Activated CD4-positive, CD25-positive, alpha-beta regulatory T cell treated with anti-CD3 and anti-CD28 coated beads, Interleukin-2, amount 50 U/mL, for 16 hours (primary cell): ENCODE measurements around the gene KRT74.

ENCODE experiments used
- DNase-seq: peaks from one replicate; pipeline ENCODE4 v3.0.0-alpha.2; 2020; ENCODE audit warnings: low read depth, low spot score

KRT74 gene

DNA sequence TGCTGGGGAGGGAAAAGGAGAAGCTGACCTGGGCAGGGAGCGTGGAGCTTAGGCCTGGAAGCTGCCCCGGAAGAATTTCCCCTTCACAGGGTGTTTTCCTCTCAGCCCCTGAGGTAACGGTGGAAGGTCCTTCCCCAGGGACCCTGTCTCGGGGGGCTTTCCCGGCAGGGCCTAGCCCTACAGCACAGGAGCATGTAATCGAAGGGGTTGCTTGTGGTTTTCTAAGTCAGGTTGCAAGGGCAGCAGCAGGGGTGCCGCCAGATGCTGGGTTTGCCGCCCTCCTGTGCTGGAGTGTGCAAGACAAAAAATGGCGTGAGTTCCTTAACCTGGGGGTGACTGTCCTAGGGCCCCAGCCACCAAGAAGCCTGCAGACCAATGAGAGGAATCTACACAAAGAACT lies 1.6 kb upstream of the KRT74 start:
- no peak for DNase-seq

DNA sequence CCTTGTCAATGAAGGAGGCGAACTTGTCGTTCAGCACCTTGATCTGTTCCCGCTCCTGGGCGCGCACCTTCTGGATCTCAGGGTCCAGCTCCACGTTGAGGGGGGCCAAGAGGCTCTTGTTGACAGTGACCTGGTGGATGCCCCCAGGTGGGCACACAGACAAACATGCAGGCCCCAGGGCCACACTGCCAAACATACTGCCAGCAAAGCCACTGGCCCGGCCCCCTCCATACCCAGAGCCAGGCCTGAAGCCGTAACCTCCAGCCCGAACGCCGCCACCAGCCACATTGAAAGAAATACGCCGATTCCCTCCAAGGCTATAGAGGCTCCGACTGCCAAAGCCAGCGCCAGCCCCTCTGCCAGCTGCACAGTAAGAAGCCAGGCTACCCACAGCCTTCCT lies 337 bp downstream of the KRT74 start:
- no peak for DNase-seq

DNA sequence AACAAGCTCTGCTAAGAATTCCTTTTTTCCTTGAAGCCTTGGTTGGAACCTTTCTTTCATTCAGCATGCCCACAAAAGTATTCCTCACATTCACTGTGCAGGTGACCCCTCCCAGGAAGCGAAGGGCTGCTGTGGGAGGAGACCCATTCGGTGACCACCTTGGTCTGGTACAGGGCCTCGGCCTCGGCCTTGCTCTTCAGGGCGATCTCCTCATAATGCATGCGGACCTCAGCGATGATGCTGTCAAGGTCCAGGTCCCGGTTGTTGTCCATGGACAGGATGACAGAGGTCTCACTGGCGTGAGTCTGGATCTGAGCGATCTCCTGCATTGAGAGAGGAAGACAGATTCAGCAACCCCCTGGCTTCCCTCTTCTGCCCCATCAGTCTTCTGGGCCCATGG lies 3.1 kb downstream of the KRT74 start:
- no peak for DNase-seq

DNA sequence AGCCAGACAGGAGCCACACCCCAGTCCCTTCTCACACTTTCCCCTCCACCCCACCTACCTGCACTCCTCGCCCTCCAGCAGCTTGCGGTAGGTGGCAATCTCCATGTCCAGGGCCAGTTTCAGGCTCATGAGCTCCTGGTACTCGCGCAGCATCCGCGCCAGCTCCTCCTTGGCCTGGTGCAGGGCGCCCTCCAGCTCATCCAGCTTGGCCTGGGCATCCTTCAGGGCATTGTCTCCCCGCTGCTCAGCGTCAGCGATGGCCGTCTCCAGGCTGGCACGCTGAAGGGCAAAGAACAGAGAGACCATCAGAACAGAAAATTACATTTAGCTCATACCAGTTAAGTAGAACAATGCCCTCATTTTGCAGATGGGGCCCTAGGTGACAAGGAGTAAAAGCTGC lies 5.5 kb downstream of the KRT74 start:
- DNase-seq, result no peak

DNA sequence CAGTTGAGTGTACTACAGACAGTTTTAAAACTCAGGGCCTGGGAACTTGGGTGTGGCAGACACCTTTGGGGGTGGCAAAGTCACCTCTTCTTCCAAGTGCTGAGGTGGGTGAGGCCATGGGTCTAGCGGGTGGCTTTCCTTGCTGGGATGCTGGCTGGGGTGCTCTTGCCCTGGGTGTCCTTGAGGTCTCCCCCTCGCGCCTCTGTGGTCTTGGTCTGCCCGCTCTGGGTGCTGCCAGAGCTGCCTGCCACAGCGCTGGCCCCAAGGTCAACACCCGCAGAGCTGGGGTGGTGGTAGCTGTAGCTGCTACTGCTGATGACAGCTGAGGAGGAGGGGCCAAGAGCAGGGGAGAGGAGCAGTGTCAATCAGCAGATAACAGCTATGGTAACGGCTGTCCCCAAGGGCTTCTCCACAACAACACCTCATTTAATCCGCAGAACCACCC lies 6.8 kb downstream of the KRT74 start:
- no peak for DNase-seq

DNA sequence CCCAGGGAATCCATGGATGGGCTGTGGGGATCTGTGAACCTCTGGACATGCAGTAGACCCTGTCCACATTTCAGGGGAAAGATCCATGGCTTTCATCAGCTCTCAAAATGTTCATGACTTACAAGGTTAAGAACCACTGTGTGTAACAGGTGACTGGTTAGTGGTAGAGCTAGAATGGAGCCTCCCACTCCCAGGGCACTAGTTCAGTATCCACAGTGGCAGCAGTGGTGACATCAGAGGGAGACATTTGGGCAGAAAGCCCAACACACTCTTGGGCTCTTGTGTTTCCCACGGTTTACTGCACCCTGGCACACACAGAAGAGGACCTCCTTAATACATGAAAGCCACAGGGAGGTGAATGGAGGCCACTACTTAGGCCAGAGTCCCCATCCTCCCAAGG lies 9.1 kb downstream of the KRT74 start:
- no peak for DNase-seq

DNA sequence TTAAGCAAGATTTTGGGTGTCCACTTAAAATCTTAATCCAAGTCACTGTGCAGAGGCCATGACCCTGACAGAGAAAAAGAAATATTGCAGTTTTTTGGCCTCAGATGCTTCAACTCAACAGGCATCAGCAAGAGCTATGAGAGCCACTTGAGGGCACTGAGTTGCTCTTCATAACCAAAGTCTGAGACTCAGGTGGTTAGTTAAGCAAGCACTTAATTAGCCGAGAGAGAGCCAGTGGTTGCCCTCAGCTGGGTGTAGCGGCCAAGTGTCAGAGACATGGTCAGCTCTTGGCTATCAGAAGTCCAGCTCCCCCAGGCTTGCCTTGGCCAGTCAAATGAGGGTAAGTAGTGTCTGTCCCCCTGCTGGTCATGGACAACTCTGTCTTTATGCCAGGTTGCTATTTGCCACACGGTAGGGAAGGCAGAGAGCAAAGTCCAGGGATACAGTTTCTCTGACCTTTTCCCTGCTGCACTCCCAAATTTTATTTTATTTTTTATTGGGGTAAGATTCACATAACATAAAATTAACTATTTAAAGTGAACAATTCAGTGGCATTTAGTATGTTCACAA lies 11.7 kb downstream of the KRT74 start:
- DNase-seq, result no peak

DNA sequence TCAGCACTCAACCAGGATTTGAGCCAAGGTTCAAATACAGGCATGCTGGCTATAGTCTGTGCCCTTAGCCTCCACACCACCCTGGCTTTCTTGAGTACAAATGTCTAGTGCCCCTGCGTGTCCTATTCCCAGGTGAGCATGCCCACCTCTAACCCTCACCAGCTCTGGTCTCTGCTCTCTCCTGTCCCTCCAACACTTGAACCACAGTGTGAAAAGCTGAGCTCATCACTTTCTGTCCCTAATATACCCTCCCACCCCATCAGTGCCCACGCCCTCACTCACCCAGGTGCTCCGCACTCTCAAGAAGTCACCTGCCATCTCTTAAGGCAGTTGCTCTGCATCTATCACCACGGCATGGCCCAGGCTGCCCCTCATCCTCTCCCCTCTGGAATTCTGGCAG lies 13.7 kb downstream of the KRT74 start:
- DNase-seq, result no peak

DNA sequence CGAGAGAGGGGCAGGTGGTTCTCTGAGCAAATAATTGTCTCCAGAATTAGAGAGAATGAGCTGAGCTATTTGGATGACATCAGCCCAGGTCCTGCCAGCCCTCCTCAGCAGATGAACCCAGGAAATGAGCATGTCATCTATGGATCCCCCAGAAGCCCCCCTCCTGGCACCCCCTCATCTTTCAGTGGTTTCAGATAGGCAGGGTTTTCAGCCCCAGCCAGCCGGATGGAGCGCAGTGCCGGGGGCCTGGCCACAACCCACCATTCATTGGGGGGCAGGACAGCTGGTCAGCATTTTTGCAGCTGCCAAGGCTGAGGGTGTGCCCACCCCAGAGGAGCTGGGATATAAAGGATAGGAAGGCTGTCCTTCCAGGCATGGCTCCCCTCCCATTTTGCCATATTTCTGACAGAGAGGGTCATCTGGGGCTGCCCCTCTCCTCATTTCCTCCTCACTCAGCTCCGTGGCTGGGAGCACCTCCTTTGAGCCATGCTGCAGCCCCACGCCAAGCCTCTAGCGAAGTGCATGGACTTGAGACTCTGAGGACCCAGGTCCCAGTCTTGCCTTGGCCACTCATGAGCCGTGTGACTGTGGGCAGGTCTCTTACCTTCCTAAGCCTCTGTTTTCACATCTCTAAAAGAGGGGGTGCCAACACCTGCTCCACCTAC lies 14.7 kb downstream of the KRT74 start:
- no peak for DNase-seq

DNA sequence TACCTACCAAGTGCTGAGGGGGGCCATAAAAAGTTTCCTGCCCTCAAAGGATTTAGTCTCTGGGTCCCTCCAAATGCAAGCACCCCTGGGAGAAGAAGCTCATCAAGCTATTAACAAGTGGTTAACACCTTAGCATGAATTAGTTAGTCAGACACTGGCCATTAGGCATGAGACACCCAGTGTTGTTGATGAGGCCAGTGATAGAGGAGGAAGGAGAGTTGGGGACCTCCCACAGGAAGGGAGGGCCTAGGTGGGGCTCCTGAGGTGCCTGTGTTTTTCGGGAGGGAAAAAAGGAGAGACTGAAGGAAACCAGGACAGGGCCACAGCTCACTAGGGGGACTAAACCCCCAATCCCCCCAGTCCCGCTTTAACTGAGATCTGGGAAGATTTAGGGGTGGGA lies 16.2 kb downstream of the KRT74 start:
- no peak for DNase-seq

DNA sequence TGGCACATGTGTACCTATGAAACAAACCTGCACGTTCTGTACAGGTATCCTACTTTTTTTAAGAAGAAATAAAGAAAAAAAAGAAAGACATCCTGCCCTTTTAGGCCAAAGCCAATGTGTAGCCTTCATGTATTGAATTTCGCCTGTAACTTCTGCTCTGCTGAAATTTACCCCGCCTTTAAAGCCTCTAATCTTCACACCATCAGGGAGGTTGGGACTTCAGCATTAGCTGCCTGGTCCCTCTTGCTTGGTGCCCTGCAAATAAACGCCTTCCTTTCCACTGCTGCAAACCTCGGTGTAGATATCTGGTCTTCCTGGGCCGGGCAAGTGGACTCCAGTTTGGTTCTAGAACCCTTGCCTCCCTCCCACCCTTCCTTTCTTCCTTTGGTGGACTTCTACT lies 18.1 kb downstream of the KRT74 start:
- no peak for DNase-seq

DNA sequence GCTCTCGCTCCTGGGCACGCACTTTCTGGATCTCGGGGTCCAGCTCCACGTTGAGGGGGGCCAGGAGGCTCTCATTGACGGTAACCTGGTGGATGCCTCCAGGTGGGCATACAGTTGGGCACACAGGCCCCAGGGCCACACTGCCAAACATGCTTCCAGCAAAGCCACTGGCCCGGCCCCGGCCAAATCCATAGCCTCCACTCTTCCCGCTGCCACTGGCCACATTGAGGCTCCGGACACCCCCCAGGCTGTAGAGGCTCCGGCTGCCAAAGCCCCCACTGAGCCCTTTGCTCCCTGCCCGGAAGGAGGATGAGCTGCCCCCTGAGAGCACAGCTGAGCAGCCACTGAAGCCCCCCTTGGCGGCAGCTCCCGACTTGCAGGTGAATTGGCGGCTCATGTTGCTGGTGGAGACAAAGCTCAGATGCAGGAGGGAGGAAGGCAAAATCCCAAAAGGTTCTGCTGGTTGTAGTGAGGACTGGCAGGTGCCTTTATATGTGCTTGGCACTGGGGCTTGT lies 20.9 kb downstream of the KRT74 start, which contains the start of gene KRT71:
Gene KRT71, minus strand, starts transcription at position 465 of the 515 bp plus-strand sequence. Its CDS starts 68 bp downstream, at position 397.
- DNase-seq, result no peak

DNA sequence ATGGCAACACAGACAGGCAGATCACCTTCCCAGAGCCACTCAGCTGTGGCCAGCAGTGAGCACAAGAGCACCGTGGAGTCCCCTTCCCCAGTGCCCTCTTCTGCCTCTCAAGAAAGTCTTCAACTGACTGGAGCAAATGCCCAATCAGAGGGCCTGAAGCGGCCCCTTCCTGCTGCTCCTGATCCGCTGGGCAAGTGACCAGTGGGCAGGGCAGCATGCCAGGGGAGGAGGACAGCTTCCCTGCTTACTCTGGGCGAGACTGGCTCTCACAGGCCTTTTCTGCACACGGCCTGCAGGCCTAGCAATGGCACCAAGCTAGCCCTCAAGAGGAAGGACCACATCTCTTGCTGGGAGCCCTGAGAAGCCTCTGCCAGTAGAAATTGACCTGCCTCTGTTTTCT lies 21.6 kb downstream of the KRT74 start:
- DNase-seq, result no peak

DNA sequence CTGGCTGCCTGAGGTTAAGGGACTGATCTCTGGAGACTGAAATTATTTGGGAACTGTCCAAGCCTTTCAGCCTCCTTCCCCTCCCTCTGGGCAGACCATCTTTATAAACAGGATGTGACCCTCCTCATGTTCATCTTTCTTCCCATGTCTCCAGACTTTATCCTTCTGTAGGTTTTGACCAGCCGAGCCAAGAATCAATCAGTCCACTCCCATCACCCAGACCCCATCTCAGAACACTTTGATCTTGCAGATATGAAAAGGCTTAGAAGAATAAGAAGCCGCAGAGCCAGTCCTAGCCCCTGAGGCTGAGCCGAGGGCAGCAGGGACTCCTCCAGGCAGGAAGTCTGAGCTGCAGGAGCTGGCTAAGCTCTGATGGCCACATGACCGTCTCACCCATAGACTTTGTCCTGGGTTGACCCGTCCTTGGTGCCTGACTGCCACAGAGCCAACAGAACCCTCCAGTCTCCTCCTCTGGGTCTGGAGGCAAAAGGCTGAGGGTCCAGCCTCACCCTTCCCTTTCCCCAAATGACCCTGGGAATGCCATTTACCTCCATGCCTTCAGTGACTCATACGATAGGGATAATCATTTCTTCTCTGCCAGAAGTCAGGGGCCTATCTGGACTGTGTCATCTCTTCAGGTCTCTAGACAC lies 22.3 kb downstream of the KRT74 start:
- DNase-seq, result no peak

DNA sequence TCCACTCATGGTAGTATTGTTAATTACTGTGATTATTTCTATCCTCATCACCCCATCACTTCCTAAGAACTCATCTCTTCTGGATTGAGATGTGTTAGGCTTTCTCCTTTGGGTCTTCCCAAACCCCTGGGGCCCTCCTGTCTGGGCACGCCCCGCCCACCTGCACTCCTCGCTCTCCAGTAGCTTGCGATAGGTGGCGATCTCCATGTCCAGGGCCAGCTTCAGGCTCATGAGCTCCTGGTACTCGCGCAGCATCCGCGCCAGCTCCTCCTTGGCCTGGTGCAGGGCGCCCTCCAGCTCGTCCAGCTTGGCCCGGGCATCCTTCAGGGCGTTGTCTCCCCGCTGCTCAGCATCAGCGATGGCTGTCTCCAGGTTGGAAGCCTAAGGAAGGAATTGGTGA lies 27.5 kb downstream of the KRT74 start:
- DNase-seq, result no peak

DNA sequence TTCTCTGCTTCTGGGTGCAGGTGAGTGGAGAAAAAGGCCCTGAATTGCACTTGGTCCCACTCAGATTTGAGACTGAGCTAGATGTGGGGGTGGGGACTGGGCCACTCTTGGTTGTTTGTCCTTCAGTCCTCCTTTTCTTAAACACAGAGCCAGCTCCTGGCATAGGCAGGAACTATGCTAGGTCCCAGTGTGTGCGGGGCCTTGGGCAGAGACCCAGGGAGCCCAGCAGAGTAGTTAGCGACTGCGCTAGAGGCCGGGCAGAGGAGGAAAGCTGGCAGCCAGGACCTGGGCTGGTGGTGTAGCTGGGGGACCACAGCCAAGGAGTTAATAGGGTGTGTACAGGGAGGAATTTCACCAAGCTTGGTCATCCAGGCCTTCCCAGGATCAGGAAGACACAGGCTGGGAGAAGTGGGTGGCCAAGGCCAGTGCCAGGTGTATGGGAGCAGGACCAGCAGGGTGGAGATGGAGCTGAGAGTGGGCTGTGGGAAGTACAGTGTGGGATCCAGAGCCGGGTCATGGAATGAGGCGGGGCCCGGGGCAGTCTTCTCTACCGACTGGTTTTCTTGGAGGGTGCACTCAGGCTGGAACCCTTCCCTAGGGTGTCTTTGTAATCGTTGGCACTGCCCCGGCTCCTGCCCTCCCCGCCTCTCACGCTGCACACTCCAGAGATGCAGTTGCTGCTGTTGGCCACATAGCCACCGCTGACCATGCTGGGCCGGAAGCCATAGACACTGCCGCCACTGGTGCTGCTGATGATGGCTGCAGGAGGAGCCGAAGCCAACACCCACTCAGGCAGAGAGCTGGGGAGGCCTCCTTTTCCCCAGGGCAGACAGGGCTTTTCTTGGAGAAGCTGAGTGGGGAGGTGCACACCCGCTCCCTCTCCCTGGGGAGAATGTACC lies 29.4 kb downstream of the KRT74 start:
- DNase-seq, result no peak

DNA sequence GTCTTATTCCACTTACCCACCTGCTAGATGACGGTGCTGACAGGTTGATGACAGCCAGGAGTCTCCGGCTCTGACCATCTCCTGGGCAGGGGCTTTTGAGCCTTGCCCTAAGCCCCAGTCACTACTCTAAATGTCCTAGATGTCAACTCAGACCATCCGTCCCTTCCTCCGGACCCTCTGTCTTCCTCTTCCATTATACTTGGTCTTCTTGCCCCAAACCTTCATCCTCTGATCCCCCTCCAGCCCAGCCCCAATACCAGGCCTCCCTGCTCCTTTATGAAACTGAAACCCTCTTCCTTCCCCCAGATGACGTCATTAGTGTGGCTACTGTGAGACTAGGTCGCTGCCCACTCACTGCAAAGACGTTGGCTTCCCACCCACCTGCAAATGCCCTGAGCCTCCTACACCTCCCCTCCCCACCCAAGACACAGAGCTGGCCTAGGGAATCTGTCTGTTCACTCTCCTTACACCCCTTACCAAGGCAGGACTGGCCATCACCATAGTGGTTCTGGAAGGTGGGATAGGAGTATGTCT lies 30.8 kb downstream of the KRT74 start:
- DNase-seq, result no peak

DNA sequence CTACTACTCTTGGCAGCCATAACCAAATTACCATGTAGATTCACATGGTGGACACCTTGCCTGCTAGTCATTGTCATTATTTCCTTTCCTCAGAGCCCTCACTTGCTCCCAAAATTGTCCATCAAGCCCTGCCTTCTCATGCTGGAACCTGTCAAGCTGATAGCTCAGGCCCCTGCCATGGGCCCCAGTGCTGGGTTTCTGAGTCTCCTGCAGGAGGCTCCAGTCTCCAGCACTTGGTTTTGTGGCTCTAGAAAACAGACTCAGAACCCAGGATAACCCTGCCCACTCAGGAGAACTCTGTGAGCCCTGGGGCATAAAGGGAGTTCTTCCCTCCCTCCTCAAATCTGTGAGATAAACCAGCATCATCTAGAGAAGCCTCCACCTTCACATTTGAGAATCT lies 31.5 kb downstream of the KRT74 start:
- DNase-seq, result no peak

DNA sequence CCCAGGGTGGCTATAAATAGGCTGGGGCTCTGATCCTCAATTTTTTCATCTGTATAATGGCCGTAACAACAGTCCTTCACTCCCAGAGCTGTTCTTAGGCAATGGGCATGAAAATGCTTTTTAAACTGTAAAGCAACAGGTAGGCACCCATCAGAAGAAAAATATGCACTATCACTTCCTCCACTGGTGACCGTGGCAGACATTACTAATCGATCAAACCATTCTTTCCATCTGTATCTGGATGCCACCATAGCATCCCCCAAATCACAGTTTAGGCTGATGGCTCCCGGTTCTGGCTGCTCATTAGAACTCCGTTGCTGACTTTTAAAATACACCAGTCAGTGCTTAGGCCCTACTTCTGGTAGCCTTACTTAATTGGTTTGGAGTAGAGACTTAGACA lies 31.9 kb downstream of the KRT74 start:
- DNase-seq, result no peak

DNA sequence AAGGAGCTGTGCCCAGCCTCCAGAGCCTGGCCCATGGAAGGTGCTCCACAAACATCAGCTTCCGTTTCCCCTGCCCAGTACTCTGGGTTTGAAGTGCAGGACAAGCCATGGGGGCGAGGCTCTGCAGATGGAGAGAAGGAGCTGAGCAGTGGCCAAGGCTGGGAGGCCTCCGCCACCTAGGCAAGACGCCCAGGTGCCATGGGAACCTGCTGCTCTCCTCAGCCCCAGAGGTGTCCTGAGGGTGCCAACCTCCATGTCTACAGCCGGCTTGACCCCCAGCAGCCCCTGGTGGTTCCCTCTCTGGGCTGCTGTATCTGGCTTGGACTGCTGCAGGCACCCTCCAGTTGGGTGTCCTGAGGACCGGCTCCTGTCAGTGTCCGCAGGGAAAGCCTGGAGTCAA lies 33.1 kb downstream of the KRT74 start:
- no peak for DNase-seq

DNA sequence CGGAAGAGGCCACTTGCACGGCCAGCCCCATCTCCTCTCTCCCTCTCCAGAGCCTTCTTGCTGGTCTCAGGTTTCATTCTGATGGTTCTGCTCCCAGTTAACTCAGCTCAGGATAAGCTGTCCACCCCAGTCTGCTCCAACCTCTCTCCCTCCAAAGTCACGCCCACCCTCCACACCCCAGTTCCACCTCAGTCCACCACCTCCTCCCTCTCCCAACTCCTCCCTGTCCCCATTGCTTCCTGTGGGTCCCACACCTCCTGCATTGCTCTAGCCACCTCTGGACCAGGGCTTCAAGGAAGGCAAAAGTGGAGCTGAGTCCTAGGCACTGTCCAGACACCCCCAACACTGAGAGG lies 33.8 kb downstream of the KRT74 start:
- no peak for DNase-seq
